Activated CD8-positive, alpha-beta memory T cell treated with anti-CD3 and anti-CD28 coated beads, Interleukin-2, amount 10 ng/mL, durations not matched to agents 7 days and 5 days (primary cell): Measurements from ENCODE around the gene ANO6. TPM values are rescaled to one million over a fixed set of nuclear protein-coding genes. Genes with fewer than 3 reads are reported as not detected.

ENCODE experiments used
- ATAC-seq: fragments of 150-1000 bp; cut with Tn5 transposase; one replicate; pipeline ENCODE4 v1.10.0; 2021; ENCODE audit warnings: moderate library complexity
- CTCF ChIA-PET: fragments of 350-600 bp; sonication (Branson Sonifier 250); formaldehyde crosslinking; loops from one replicate; lab custom pipeline; 2021; ENCODE audit warnings: antibody characterized with exemption; lab: Charles Lee
- DNase-seq: peaks from one replicate; pipeline ENCODE4 v3.0.0-alpha.2; 2020
- H3K27ac Mint-ChIP-seq: one replicate; pipeline ENCODE4 v1.8.0; 2021; ENCODE audit warnings: mild to moderate bottlenecking, mixed read lengths
- H3K27me3 Mint-ChIP-seq: one replicate; pipeline ENCODE4 v1.8.0; 2021; ENCODE audit warnings: mixed read lengths
- H3K36me3 Mint-ChIP-seq: one replicate; pipeline ENCODE4 v1.8.0; 2021; ENCODE audit warnings: mild to moderate bottlenecking, mixed read lengths
- H3K4me1 Mint-ChIP-seq: one replicate; pipeline ENCODE4 v1.8.0; 2021; ENCODE audit warnings: mixed read lengths
- H3K4me3 Mint-ChIP-seq: one replicate; pipeline ENCODE4 v1.8.0; 2021; ENCODE audit warnings: mild to moderate bottlenecking, moderate library complexity, mixed read lengths
- H3K9me3 Mint-ChIP-seq: one replicate; pipeline ENCODE4 v1.8.0; 2022; ENCODE audit warnings: low read depth, mixed read lengths
- total RNA-seq, 2 experiments: library from RNA; stranded (reverse); gene quantifications; one replicate each; pipeline ENCODE4 v1.2.3, GENCODE V29; 2021

Gene ANO6
- total RNA-seq, 2 experiments from 2014 or later, result 21.7 to 22.6 TPM

GRCh38 chr12:45216230-45216982 is 511 bp downstream of the ANO6 start:
- ATAC-seq (peak; percentile 57), DNase-seq (peak; percentile 71)
- CTCF ChIA-PET, result interaction anchor here (0.6 to 1.5 kb wide), 6 partner anchors 8 to 700 kb away, joined by 3 to 5 read pairs (median 3); no protein-coding TSS in a partner anchor
- Mint-ChIP-seq H3K27me3 (no peaks in the 10 kb centered on the region), H3K4me3 (peak overlapping the region; percentile 94), H3K4me1 (peaks cover 44% of the 10 kb centered on the region), H3K27ac (peak overlapping the region; percentile 93), H3K9me3 (no peaks in the 10 kb centered on the region), H3K36me3 (peaks cover 5% of the 10 kb centered on the region)

- ATAC-seq (no peak), DNase-seq (no peak)
- Mint-ChIP-seq H3K4me3 (peak overlapping the region; percentile 94), H3K27ac (peak overlapping the region; percentile 83), H3K9me3 (no peaks in the 10 kb centered on the region), H3K27me3 (no peaks in the 10 kb centered on the region), H3K36me3 (peaks cover 6% of the 10 kb centered on the region), H3K4me1 (peaks cover 44% of the 10 kb centered on the region)
- CTCF ChIA-PET, result interaction anchor here (0.6 to 1.5 kb wide), 7 partner anchors 8 to 699 kb away, joined by 3 to 5 read pairs (median 3); no protein-coding TSS in a partner anchor
Measured at GRCh38 chr12:45216983-45217485, 1.1 kb downstream of the ANO6 start.

- CTCF ChIA-PET, result interaction anchor here (0.9 to 1.5 kb wide), 3 partner anchors 12 to 527 kb away, joined by 3 to 5 read pairs (median 3); no protein-coding TSS in a partner anchor
- no peak overlapping the region for H3K27ac Mint-ChIP-seq
- ATAC-seq (no peak), DNase-seq (no peak)
- H3K9me3 Mint-ChIP-seq, result no peaks in the 10 kb centered on the region
- H3K36me3 Mint-ChIP-seq, result peaks cover 6% of the 10 kb centered on the region
- H3K27me3 Mint-ChIP-seq, result no peaks in the 10 kb centered on the region
- peaks cover 44% of the 10 kb centered on the region for H3K4me1 Mint-ChIP-seq
- peak overlapping the region; percentile 94 for H3K4me3 Mint-ChIP-seq
Measured at GRCh38 chr12:45217846-45218245, 2.0 kb downstream of the ANO6 start.

- ATAC-seq, result no peak
- peaks cover 6% of the 10 kb centered on the region for H3K36me3 Mint-ChIP-seq
- no peak for DNase-seq
- no peak overlapping the region for H3K4me3 Mint-ChIP-seq
- CTCF ChIA-PET, result interaction anchor here (0.9 to 1.3 kb wide), 2 partner anchors 20 to 49 kb away, joined by 4 to 5 read pairs; no protein-coding TSS in a partner anchor
- H3K27ac Mint-ChIP-seq, result no peak overlapping the region
- peaks cover 36% of the 10 kb centered on the region for H3K4me1 Mint-ChIP-seq
- no peaks in the 10 kb centered on the region for H3K27me3 Mint-ChIP-seq
- H3K9me3 Mint-ChIP-seq, result no peaks in the 10 kb centered on the region
Measured at GRCh38 chr12:45219621-45220020, 3.7 kb downstream of the ANO6 start.

- Mint-ChIP-seq H3K9me3 (no peaks in the 10 kb centered on the region), H3K27ac (no peak overlapping the region), H3K4me1 (peaks cover 31% of the 10 kb centered on the region), H3K36me3 (peaks cover 7% of the 10 kb centered on the region), H3K4me3 (no peak overlapping the region), H3K27me3 (no peaks in the 10 kb centered on the region)
- CTCF ChIA-PET, result interaction anchor here (0.9 kb wide), 1 partner anchor 21 kb away, joined by 4 read pairs; no protein-coding TSS in a partner anchor
- no peak for DNase-seq
- ATAC-seq, result no peak
Measured at GRCh38 chr12:45220363-45220931, 4.6 kb downstream of the ANO6 start.

- peaks cover 7% of the 10 kb centered on the region for H3K36me3 Mint-ChIP-seq
- DNase-seq (no peak), ATAC-seq (no peak)
- no peak overlapping the region for H3K27ac Mint-ChIP-seq
- no peaks in the 10 kb centered on the region for H3K9me3 Mint-ChIP-seq
- no peak overlapping the region for H3K4me3 Mint-ChIP-seq
- H3K27me3 Mint-ChIP-seq, result no peaks in the 10 kb centered on the region
- CTCF ChIA-PET, result no interaction called here
- peaks cover 31% of the 10 kb centered on the region for H3K4me1 Mint-ChIP-seq
Measured at GRCh38 chr12:45220969-45221368, 5.1 kb downstream of the ANO6 start.

- H3K27me3 Mint-ChIP-seq, result no peaks in the 10 kb centered on the region
- ATAC-seq, result no peak
- H3K9me3 Mint-ChIP-seq, result no peaks in the 10 kb centered on the region
- H3K4me3 Mint-ChIP-seq, result no peak overlapping the region
- no peak overlapping the region for H3K27ac Mint-ChIP-seq
- CTCF ChIA-PET, result no interaction called here
- peaks cover 13% of the 10 kb centered on the region for H3K4me1 Mint-ChIP-seq
- DNase-seq, result no peak
- peaks cover 7% of the 10 kb centered on the region for H3K36me3 Mint-ChIP-seq
Measured at GRCh38 chr12:45223868-45224267, 8.0 kb downstream of the ANO6 start.

GRCh38 chr12:45224311-45224710 is 8.4 kb downstream of the ANO6 start:
- H3K36me3 Mint-ChIP-seq, result peaks cover 7% of the 10 kb centered on the region
- no peak for ATAC-seq
- DNase-seq, result no peak
- H3K9me3 Mint-ChIP-seq, result no peaks in the 10 kb centered on the region
- no peak overlapping the region for H3K4me3 Mint-ChIP-seq
- CTCF ChIA-PET, result interaction anchor here (0.6 kb wide), 1 partner anchor 7 kb away, joined by 3 read pairs; no protein-coding TSS in a partner anchor
- H3K4me1 Mint-ChIP-seq, result peaks cover 13% of the 10 kb centered on the region
- no peak overlapping the region for H3K27ac Mint-ChIP-seq
- no peaks in the 10 kb centered on the region for H3K27me3 Mint-ChIP-seq

GRCh38 chr12:45226021-45226420 is 10.1 kb downstream of the ANO6 start:
- Mint-ChIP-seq H3K9me3 (no peaks in the 10 kb centered on the region), H3K4me1 (no peaks in the 10 kb centered on the region), H3K36me3 (peaks cover 10% of the 10 kb centered on the region), H3K4me3 (no peak overlapping the region), H3K27ac (no peak overlapping the region), H3K27me3 (no peaks in the 10 kb centered on the region)
- CTCF ChIA-PET, result no interaction called here
- DNase-seq (no peak), ATAC-seq (no peak)

- H3K4me1 Mint-ChIP-seq, result peaks cover 3% of the 10 kb centered on the region
- CTCF ChIA-PET, result interaction anchor here (0.9 kb wide), 1 partner anchor 12 kb away, joined by 4 read pairs; the partner anchor contains the start of gene ANO6
- H3K4me3 Mint-ChIP-seq, result no peak overlapping the region
- H3K36me3 Mint-ChIP-seq, result peaks cover 7% of the 10 kb centered on the region
- no peak overlapping the region for H3K27ac Mint-ChIP-seq
- no peaks in the 10 kb centered on the region for H3K9me3 Mint-ChIP-seq
- ATAC-seq, result no peak
- DNase-seq, result no peak
- no peaks in the 10 kb centered on the region for H3K27me3 Mint-ChIP-seq
Measured at GRCh38 chr12:45227316-45228067, 11.6 kb downstream of the ANO6 start.

- no peaks in the 10 kb centered on the region for H3K9me3 Mint-ChIP-seq
- no peak overlapping the region for H3K27ac Mint-ChIP-seq
- CTCF ChIA-PET, result interaction anchor here (0.6 kb wide), 1 partner anchor 10 kb away, joined by 3 read pairs; no protein-coding TSS in a partner anchor
- peaks cover 33% of the 10 kb centered on the region for H3K4me1 Mint-ChIP-seq
- H3K36me3 Mint-ChIP-seq, result peaks cover 6% of the 10 kb centered on the region
- H3K4me3 Mint-ChIP-seq, result no peak overlapping the region
- no peaks in the 10 kb centered on the region for H3K27me3 Mint-ChIP-seq
- DNase-seq (no peak), ATAC-seq (no peak)
Measured at GRCh38 chr12:45231515-45232145, 15.7 kb downstream of the ANO6 start.

GRCh38 chr12:45232146-45232755 is 16.4 kb downstream of the ANO6 start:
- H3K9me3 Mint-ChIP-seq, result no peaks in the 10 kb centered on the region
- peaks cover 11% of the 10 kb centered on the region for H3K36me3 Mint-ChIP-seq
- DNase-seq, result no peak
- H3K4me1 Mint-ChIP-seq, result peaks cover 33% of the 10 kb centered on the region
- H3K27me3 Mint-ChIP-seq, result no peaks in the 10 kb centered on the region
- CTCF ChIA-PET, result interaction anchor here (0.6 kb wide), 1 partner anchor 9 kb away, joined by 3 read pairs; no protein-coding TSS in a partner anchor
- no peak overlapping the region for H3K27ac Mint-ChIP-seq
- no peak overlapping the region for H3K4me3 Mint-ChIP-seq
- no peak for ATAC-seq
